Measurements from ENCODE around the gene GRK6.

Gene GRK6

DNA sequence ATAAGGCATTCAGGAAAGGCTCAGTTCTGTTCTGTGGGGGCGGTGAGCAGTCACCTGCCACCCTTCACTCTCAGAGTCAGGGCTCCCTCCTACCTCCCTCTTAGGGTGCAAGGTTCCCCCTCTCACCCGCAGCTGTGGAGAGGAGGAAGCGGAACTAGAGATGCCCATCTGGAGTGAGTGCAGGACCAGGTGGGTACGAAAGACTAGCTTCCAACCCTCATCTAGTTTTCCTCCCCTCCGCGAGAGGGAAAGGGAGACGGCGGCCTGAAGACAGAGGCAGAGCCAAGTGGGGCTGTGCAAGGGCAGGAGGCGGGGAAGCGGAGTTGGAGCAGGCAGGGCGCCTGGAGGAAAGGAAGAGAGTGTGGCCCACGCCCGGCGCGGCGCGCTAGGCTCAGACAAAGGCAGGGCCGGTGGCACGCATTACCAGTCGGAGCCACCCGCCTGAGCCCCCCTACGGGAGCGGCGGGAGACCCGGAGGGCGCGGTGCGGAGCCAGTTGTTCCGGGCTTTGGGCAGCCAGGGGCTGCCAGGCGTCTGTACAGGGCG is 27.4 kb downstream of the GRK6 start:
- peak overlapping the region; percentile 53 for H3K9ac ChIP-seq (ENCODE audit: low read depth, low read length)
- no peaks in the 10 kb centered on the region for H3K27me3 ChIP-seq (ENCODE audit: control insufficient read depth, insufficient read depth, low read length)
- peak overlapping the region; percentile 93 for H3K4me2 ChIP-seq (ENCODE audit: low read length)
- peaks cover 28% of the 10 kb centered on the region for H3K36me3 ChIP-seq (ENCODE audit: insufficient read depth, low read length)
- no peaks in the 10 kb centered on the region for H3K9me3 ChIP-seq (replicated peaks; ENCODE audit: low read length)
- H3K4me3 ChIP-seq (ENCODE audit: low read length) = peak overlapping the region; percentile 69
- peaks cover 33% of the 10 kb centered on the region for H3K4me1 ChIP-seq (ENCODE audit: control insufficient read depth, insufficient read depth, low read length)

- Histone ChIP-seq H3K9me3 (replicated peaks; ENCODE audit: low read length) (no peaks in the 10 kb centered on the region), H3K36me3 (ENCODE audit: insufficient read depth, low read length) (peaks cover 31% of the 10 kb centered on the region), H3K4me3 (ENCODE audit: low read length) (peak overlapping the region; percentile 69), H3K9ac (ENCODE audit: low read depth, low read length) (peak overlapping the region; percentile 56), H3K4me2 (ENCODE audit: low read length) (peak overlapping the region; percentile 93), H3K4me1 (ENCODE audit: control insufficient read depth, insufficient read depth, low read length) (peaks cover 33% of the 10 kb centered on the region), H3K27me3 (ENCODE audit: control insufficient read depth, insufficient read depth, low read length) (no peaks in the 10 kb centered on the region)
Observed at GRCh38 chr5:177454397-177455035, 28.0 kb downstream of the GRK6 start.

- peak overlapping the region; percentile 69 for H3K4me3 ChIP-seq (ENCODE audit: low read length)
- H3K27me3 ChIP-seq (ENCODE audit: control insufficient read depth, insufficient read depth, low read length) = no peaks in the 10 kb centered on the region
- peak overlapping the region; percentile 56 for H3K9ac ChIP-seq (ENCODE audit: low read depth, low read length)
- H3K9me3 ChIP-seq (replicated peaks; ENCODE audit: low read length) = no peaks in the 10 kb centered on the region
- peaks cover 36% of the 10 kb centered on the region for H3K36me3 ChIP-seq (ENCODE audit: insufficient read depth, low read length)
- H3K4me2 ChIP-seq (ENCODE audit: low read length) = peak overlapping the region; percentile 93
- peaks cover 33% of the 10 kb centered on the region for H3K4me1 ChIP-seq (ENCODE audit: control insufficient read depth, insufficient read depth, low read length)
Observed at GRCh38 chr5:177455036-177455660, 28.7 kb downstream of the GRK6 start.

GRCh38 chr5:177455661-177456590 is 29.4 kb downstream of the GRK6 start:
- Histone ChIP-seq H3K4me1 (ENCODE audit: control insufficient read depth, insufficient read depth, low read length) (peaks cover 33% of the 10 kb centered on the region), H3K4me3 (ENCODE audit: low read length) (peak overlapping the region; percentile 69), H3K27me3 (ENCODE audit: control insufficient read depth, insufficient read depth, low read length) (no peaks in the 10 kb centered on the region), H3K4me2 (ENCODE audit: low read length) (peak overlapping the region; percentile 93), H3K36me3 (ENCODE audit: insufficient read depth, low read length) (peaks cover 36% of the 10 kb centered on the region), H3K9ac (ENCODE audit: low read depth, low read length) (peak overlapping the region; percentile 56), H3K9me3 (replicated peaks; ENCODE audit: low read length) (no peaks in the 10 kb centered on the region)

GRCh38 chr5:177456591-177456964 is 30.1 kb downstream of the GRK6 start:
- Histone ChIP-seq H3K9me3 (replicated peaks; ENCODE audit: low read length) (no peaks in the 10 kb centered on the region), H3K4me2 (ENCODE audit: low read length) (no peak overlapping the region), H3K4me3 (ENCODE audit: low read length) (no peak overlapping the region), H3K27me3 (ENCODE audit: control insufficient read depth, insufficient read depth, low read length) (no peaks in the 10 kb centered on the region), H3K4me1 (ENCODE audit: control insufficient read depth, insufficient read depth, low read length) (peaks cover 33% of the 10 kb centered on the region), H3K9ac (ENCODE audit: low read depth, low read length) (no peak overlapping the region), H3K36me3 (ENCODE audit: insufficient read depth, low read length) (peaks cover 37% of the 10 kb centered on the region)

GRCh38 chr5:177456976-177457851 is 30.7 kb downstream of the GRK6 start:
- Histone ChIP-seq H3K9me3 (replicated peaks; ENCODE audit: low read length) (no peaks in the 10 kb centered on the region), H3K27me3 (ENCODE audit: control insufficient read depth, insufficient read depth, low read length) (no peaks in the 10 kb centered on the region), H3K4me1 (ENCODE audit: control insufficient read depth, insufficient read depth, low read length) (peaks cover 33% of the 10 kb centered on the region), H3K36me3 (ENCODE audit: insufficient read depth, low read length) (peaks cover 42% of the 10 kb centered on the region), H3K9ac (ENCODE audit: low read depth, low read length) (no peak overlapping the region), H3K4me3 (ENCODE audit: low read length) (no peak overlapping the region), H3K4me2 (ENCODE audit: low read length) (no peak overlapping the region)

DNA sequence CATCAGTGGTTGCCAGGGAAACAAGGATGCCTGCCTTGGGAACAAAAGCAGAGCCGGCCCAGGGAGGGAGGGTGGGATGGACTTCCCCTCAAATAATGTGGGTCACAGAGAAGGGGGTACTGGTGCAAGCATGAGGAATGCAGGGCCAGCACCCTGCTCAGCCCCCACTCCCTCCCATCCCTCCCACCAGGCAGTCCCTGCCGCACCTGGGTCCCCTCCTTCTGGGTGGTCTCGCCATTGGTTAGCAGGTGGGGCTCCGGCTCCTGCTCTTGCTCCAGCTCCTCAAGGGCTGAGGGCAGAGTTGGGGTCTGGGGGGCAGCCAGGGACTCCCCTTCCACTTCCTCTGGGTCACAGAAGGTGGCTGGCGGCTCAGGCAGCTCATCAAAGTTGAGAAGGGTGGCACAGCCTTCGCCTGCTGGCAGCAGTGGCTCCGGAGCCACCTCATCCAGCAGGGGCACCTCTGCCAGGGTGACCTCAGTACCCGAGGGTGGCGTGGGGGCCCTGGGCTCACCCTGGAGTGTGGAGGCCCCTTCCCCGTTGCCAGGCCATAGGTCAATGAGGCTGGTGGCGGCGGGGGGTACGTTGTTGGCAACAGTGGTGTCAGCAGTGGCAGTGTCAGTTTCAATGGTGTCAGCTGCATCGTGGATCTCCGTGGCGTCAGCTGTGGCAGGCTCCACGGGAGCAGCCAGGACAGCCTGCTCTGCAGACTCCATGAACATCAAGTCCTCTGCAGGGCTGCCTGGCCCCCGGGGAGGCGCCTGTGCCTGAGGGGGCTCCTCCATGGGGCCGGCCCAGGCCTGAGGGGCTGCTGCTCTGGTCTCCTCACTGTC is 31.6 kb downstream of the GRK6 start:
- Histone ChIP-seq H3K4me1 (ENCODE audit: control insufficient read depth, insufficient read depth, low read length) (peaks cover 33% of the 10 kb centered on the region), H3K4me3 (ENCODE audit: low read length) (no peak overlapping the region), H3K36me3 (ENCODE audit: insufficient read depth, low read length) (peaks cover 48% of the 10 kb centered on the region), H3K9me3 (replicated peaks; ENCODE audit: low read length) (no peaks in the 10 kb centered on the region), H3K9ac (ENCODE audit: low read depth, low read length) (no peak overlapping the region), H3K27me3 (ENCODE audit: control insufficient read depth, insufficient read depth, low read length) (no peaks in the 10 kb centered on the region), H3K4me2 (ENCODE audit: low read length) (no peak overlapping the region)

- Histone ChIP-seq H3K9ac (ENCODE audit: low read depth, low read length) (no peak overlapping the region), H3K4me1 (ENCODE audit: control insufficient read depth, insufficient read depth, low read length) (peaks cover 30% of the 10 kb centered on the region), H3K36me3 (ENCODE audit: insufficient read depth, low read length) (peaks cover 55% of the 10 kb centered on the region), H3K4me3 (ENCODE audit: low read length) (no peak overlapping the region), H3K4me2 (ENCODE audit: low read length) (no peak overlapping the region), H3K9me3 (replicated peaks; ENCODE audit: low read length) (no peaks in the 10 kb centered on the region), H3K27me3 (ENCODE audit: control insufficient read depth, insufficient read depth, low read length) (no peaks in the 10 kb centered on the region)
Observed at GRCh38 chr5:177458912-177459350, 32.5 kb downstream of the GRK6 start.

GRCh38 chr5:177459357-177459756 is 32.9 kb downstream of the GRK6 start:
- H3K36me3 ChIP-seq (ENCODE audit: insufficient read depth, low read length) = peaks cover 55% of the 10 kb centered on the region
- no peak overlapping the region for H3K4me2 ChIP-seq (ENCODE audit: low read length)
- peaks cover 26% of the 10 kb centered on the region for H3K4me1 ChIP-seq (ENCODE audit: control insufficient read depth, insufficient read depth, low read length)
- H3K9ac ChIP-seq (ENCODE audit: low read depth, low read length) = no peak overlapping the region
- H3K9me3 ChIP-seq (replicated peaks; ENCODE audit: low read length) = no peaks in the 10 kb centered on the region
- H3K4me3 ChIP-seq (ENCODE audit: low read length) = no peak overlapping the region
- H3K27me3 ChIP-seq (ENCODE audit: control insufficient read depth, insufficient read depth, low read length) = no peaks in the 10 kb centered on the region

Measured in skeletal muscle satellite cell (primary cell).